Psoas muscle (tissue), 8 donors: ENCODE measurements around the gene TUBAL3. TPM values are rescaled to one million over a fixed set of nuclear protein-coding genes. Genes with fewer than 3 reads are reported as not detected.

Experiments
- ATAC-seq, 4 donors: fragments of 200-7000 bp; cut with Tn5 transposase; one replicate each; pipeline ENCODE4 v1.9.1; 2020; ENCODE audit warnings: moderate library complexity in 3 of 4, mild to moderate bottlenecking in 2 of 4
- DNase-seq, 2 donors: peaks; one replicate each; pipeline ENCODE4 v3.0.0-alpha.2; 2020
- H3K27ac ChIP-seq: fragments of 200-600 bp; one replicate; pipeline ENCODE4 v1.8.0; 2022
- H3K27me3 ChIP-seq, 3 donors: fragments of 200-600 bp in 1 of 3; one replicate each; pipeline versions ENCODE4 v1.6.1 to v1.8.0; 2013 to 2022; ENCODE audit warnings: low read length in 2 of 3, mild to moderate bottlenecking in 2 of 3, moderate library complexity in 1 of 3; ENCODE audit not compliant: insufficient read depth in 3 of 3
- H3K36me3 ChIP-seq, 2 donors: fragments of 200-600 bp in 1 of 2; one replicate each; pipeline versions ENCODE4 v1.6.1 to v1.8.0; 2013 to 2022; ENCODE audit warnings: low read depth in 1 of 2, mild to moderate bottlenecking in 1 of 2, moderate library complexity in 1 of 2; ENCODE audit not compliant: insufficient read depth in 1 of 2
- H3K4me1 ChIP-seq: fragments of 200-600 bp; one replicate; pipeline ENCODE4 v1.8.0; 2022
- H3K4me3 ChIP-seq: fragments of 200-600 bp; one replicate; pipeline ENCODE4 v1.8.0; 2022; ENCODE audit warnings: mild to moderate bottlenecking
- H3K9me3 ChIP-seq: fragments of 200-600 bp; one replicate; pipeline ENCODE4 v1.8.0; 2022
- WGBS, 3 donors: extraction: QIAGEN DNeasy Blood & Tissue Kit; methylation state at CpG; one replicate each; pipeline versions ENCODE4 v1.1.6 to v1.1.7; 2013; 5-methylcytosine and 5-hydroxymethylcytosine counted together
- intact Hi-C, 2 donors: fragments of 100-400 bp; cut with DNase I; formaldehyde crosslinking; loops; one replicate each; pipeline versions ENCODE4 v1.11.0 to v1.14.2; 2022
- polyA plus RNA-seq, 3 donors: library from polyadenylated mRNA; stranded (reverse); fragments of 200-250 nt; gene quantifications; one replicate each; pipeline ENCODE4 v1.2.3, GENCODE V29; 2013
- total RNA-seq, 4 donors: library from RNA; stranded (reverse); fragmentation: NEBNext Ultra II Directional in 2 of 4; extraction: Animal tissue kit (Norgen Biotek cat#: 25700) in 2 of 4; gene quantifications; one replicate each; pipeline versions ENCODE4 v1.2.1 to v1.2.4, GENCODE V29; 2021 to 2023
- TF ChIP-seq, protein P1 (sequence below): fragments of 200-600 bp; IDR thresholded peaks from one replicate; pipeline ENCODE4 v1.8.0; 2022; ENCODE audit warnings: antibody characterized with exemption
- donor health status: healthy with polysubstance abuse.
- donor health status: DM: no; HTN: no; CAD: no; lungs with moderate emphysema.
- donor health status: Bipolar disorder and iron deficiency.
- donor health status: healthy.
- donor health status: DM: yes; HTN: yes; CAD: no.
- donor health status: DM: no; HTN: no; CAD: no.
- donor health status: DM: no; HTN: no; CAD: no.
- donor health status: DM: yes; HTN: yes; CAD: no.

Gene TUBAL3
- total and polyA plus RNA-seq, 7 donors, result 0.06 to 0.23 (median 0.15) TPM; not detected in 2

DNA sequence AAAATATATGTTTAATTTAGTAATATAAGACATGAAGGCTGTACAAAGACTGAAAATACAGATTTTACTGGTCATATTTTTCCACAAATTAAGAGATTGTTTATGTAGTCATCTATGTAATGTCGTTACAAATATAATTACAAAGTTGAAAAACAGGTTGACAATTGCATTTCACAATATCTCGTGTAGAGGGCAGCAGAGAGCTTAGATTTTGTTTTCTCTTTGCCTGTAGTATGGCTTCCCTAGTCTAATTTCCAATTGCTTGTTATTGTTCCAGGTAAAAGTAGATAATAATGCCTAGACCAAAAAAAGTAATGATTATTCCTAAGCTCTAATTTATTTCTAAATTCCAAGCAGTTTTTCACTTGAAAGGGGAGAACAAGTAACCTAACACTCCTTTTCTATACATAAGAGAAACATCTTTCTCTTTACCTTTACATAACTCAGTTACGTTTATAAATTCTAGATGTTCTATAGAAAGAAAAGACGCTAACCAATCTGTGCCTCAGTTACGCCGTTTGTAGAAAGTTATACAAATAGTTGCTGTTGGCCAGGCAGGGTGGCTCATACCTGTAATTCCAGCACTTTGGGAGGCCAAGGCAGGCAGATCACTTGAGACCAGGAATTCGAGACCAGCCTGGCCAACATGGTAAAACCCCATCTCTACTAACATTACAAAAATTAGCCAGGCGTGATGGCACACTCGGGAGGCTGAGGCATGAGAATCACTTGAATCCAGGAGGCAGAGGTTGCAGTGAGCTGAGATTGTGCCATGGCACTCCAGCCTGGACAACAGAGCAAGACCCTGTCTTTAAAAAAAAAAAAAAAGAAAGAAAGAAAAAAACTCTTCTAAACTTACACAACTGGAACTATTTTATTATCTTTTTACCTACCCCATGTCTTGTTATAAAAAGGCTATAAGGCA is 37.7 kb upstream of the TUBAL3 start:
- TF ChIP-seq, protein P1, sequence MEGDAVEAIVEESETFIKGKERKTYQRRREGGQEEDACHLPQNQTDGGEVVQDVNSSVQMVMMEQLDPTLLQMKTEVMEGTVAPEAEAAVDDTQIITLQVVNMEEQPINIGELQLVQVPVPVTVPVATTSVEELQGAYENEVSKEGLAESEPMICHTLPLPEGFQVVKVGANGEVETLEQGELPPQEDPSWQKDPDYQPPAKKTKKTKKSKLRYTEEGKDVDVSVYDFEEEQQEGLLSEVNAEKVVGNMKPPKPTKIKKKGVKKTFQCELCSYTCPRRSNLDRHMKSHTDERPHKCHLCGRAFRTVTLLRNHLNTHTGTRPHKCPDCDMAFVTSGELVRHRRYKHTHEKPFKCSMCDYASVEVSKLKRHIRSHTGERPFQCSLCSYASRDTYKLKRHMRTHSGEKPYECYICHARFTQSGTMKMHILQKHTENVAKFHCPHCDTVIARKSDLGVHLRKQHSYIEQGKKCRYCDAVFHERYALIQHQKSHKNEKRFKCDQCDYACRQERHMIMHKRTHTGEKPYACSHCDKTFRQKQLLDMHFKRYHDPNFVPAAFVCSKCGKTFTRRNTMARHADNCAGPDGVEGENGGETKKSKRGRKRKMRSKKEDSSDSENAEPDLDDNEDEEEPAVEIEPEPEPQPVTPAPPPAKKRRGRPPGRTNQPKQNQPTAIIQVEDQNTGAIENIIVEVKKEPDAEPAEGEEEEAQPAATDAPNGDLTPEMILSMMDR, result peak; percentile 79
- Histone ChIP-seq H3K9me3 (no peaks in the 10 kb centered on the region), H3K4me3 (no peak overlapping the region), H3K4me1 (peaks cover 19% of the 10 kb centered on the region), H3K27ac (no peak overlapping the region), H3K36me3 (no peaks in the 10 kb centered on the region), H3K27me3 (no peaks in the 10 kb centered on the region)
- intact Hi-C loops, result loop anchor here in 1 of 2 donors (5.0 kb wide), 1 partner anchor 180 kb away; no protein-coding TSS in a partner anchor
- ATAC-seq (peak in 2 of 4 donors; percentile 30 to 63), DNase-seq (no peak)
- WGBS, 3 donors, result 41 to 51% (median 43%) methylated on average over 9 of the region's 9 CpGs

DNA sequence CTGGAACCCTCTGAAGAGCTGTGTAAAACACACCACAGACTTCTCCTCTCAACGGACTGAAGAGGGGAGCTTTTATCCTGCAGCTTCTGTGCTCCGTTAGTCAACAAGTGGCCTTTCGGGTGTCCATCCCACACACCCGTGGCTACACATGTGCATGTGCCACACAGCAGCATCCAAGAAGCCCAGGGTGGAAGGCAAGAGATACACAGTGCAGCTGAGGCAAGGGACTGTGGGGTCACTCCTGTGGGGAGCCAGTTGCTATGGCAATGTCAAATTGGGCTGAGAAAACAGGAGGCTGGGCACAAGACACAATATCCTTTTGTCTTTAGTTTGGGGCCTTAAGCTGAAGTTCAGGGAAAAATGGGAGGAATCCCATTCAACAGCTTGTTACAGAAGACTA is 36.5 kb upstream of the TUBAL3 start:
- 77 to 83% (median 79%) methylated on average over 4 of the region's 4 CpGs for WGBS, 3 donors
- no peaks in the 10 kb centered on the region for H3K27me3 ChIP-seq
- DNase-seq (no peak), ATAC-seq (peak in 2 of 4 donors; percentile 19 to 25)
- H3K4me3 ChIP-seq, result no peak overlapping the region
- no peaks in the 10 kb centered on the region for H3K9me3 ChIP-seq
- TF ChIP-seq, protein P1, result no peak
- no peak overlapping the region for H3K27ac ChIP-seq
- intact Hi-C loops, result loop anchor here in 1 of 2 donors (5.0 kb wide), 1 partner anchor 181 kb away; no protein-coding TSS in a partner anchor
- peaks cover 22% of the 10 kb centered on the region for H3K4me1 ChIP-seq
- H3K36me3 ChIP-seq, result no peaks in the 10 kb centered on the region

DNA sequence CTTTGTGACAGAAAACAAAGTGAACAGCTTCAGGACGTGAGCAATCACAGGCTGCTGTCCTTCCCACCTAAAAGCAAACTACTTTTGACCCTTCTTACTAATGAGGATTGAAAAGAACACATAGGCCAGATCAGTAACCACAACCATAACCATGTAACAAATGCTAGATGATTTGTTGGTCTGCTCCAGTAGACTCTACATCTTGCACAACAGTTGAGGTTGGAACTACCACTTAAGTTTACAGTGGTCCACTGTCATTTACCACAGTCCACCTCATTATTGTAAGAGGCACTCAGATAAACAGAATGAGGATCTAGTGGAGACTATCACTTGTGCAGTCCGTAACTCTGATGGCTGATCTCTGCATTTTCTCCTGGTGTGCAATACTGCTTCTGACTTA is 35.6 kb upstream of the TUBAL3 start:
- ATAC-seq (no peak), DNase-seq (no peak)
- Histone ChIP-seq H3K9me3 (no peaks in the 10 kb centered on the region), H3K36me3 (no peaks in the 10 kb centered on the region), H3K4me3 (no peak overlapping the region), H3K27ac (no peak overlapping the region), H3K27me3 (no peaks in the 10 kb centered on the region), H3K4me1 (peaks cover 13% of the 10 kb centered on the region)
- intact Hi-C loops, result loop anchor here in 1 of 2 donors (5.0 kb wide), 1 partner anchor 182 kb away; no protein-coding TSS in a partner anchor
- TF ChIP-seq, protein P1, result no peak
- 87 to 100% (median 87%) methylated on average over 2 of the region's 2 CpGs for WGBS, 3 donors

DNA sequence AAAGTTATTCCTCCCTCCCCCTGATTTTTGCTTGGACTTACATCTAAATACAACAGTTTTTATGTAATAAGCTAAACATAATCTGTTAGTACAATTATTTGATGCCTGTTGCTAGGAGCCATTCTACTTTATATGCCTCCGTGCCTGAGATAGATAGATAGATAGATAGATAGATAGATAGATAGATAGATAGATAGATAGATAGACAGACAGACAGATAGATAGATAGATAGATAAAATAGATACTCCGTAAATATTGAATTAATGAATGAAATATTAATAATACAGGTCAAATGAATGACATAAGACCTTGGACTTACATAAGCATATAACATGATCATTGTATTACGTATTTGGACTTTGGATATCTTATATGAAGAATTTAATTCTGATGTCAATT is 30.7 kb upstream of the TUBAL3 start:
- Histone ChIP-seq H3K9me3 (no peaks in the 10 kb centered on the region), H3K4me3 (no peak overlapping the region), H3K27me3 (no peaks in the 10 kb centered on the region), H3K27ac (no peak overlapping the region), H3K36me3 (peaks cover 0 to 15% of the 10 kb centered on the region in 2 donors), H3K4me1 (peaks cover 8% of the 10 kb centered on the region)
- no peak for ATAC-seq
- no peak for DNase-seq
- TF ChIP-seq, protein P1, result no peak
- intact Hi-C loops, result loop anchor here in 1 of 2 donors (2.0 kb wide), 1 partner anchor 583 kb away; no protein-coding TSS in a partner anchor
- WGBS, 3 donors, result 90 to 99% (median 97%) methylated on average over 3 of the region's 3 CpGs
